Right lung (tissue), 5 donors: ENCODE measurements around the gene ACAP2. TPM values are rescaled to one million over a fixed set of nuclear protein-coding genes. Genes with fewer than 3 reads are reported as not detected.

ENCODE experiments used
- polyA plus RNA-seq, 5 donors: library from polyadenylated mRNA; unstranded; fragments of 120-200 nt; gene quantifications; one replicate each; pipeline versions ENCODE4 v1.2.1 to v1.2.3, GENCODE V29; 2013; ENCODE audit warnings: inconsistent platforms in 1 of 5, low replicate concordance in 1 of 5; ENCODE audit not compliant: insufficient read length in 5 of 5, insufficient read depth in 1 of 5

ACAP2 gene
- polyA plus RNA-seq, 5 donors: 31.8 to 59.5 (median 53.6) TPM

Other genes starting within 250 kb of the ACAP2 start
- 10 to 100 TPM; 23.6 to 31.7 (median 25.0) TPM for gene XXYLT1, start 171.9 kb downstream of the ACAP2 start, polyA plus RNA-seq
- gene PPP1R2, start 100.3 kb upstream of the ACAP2 start, polyA plus RNA-seq: 10 to 100 TPM; 46.9 to 70.4 (median 59.7) TPM
- 1 to 10 TPM; 3.5 to 6.5 (median 5.8) TPM for gene APOD, start 140.9 kb upstream of the ACAP2 start, polyA plus RNA-seq